Measurements from ENCODE around the gene IGF2BP3.

Gene IGF2BP3

DNA sequence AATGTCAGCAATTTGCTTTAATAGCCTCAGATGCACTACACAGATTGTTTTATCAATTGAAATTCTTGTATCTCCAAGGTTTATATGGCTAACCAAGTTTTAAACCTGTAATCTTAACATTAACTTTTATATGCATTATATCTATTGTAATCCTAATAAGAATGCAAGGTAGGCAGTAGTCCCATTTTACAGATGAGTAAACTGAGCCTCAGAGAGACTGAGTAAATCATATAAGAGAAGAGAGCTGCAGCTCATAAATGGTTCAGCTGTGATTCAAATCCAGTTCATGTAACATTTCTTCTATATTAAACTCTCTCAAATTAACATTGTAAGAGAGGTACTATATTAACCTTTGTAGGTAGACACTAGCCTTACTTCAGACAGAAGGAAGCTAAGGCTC lies 127.2 kb downstream of the IGF2BP3 start:
- TF ChIP-seq, protein P1, sequence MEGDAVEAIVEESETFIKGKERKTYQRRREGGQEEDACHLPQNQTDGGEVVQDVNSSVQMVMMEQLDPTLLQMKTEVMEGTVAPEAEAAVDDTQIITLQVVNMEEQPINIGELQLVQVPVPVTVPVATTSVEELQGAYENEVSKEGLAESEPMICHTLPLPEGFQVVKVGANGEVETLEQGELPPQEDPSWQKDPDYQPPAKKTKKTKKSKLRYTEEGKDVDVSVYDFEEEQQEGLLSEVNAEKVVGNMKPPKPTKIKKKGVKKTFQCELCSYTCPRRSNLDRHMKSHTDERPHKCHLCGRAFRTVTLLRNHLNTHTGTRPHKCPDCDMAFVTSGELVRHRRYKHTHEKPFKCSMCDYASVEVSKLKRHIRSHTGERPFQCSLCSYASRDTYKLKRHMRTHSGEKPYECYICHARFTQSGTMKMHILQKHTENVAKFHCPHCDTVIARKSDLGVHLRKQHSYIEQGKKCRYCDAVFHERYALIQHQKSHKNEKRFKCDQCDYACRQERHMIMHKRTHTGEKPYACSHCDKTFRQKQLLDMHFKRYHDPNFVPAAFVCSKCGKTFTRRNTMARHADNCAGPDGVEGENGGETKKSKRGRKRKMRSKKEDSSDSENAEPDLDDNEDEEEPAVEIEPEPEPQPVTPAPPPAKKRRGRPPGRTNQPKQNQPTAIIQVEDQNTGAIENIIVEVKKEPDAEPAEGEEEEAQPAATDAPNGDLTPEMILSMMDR (conservative IDR thresholded peaks at IDR 0.05; ENCODE audit: low read depth, low read length), result no peak
- H3K4me3 ChIP-seq (ENCODE audit: low read depth, low read length), result no peak overlapping the region
- no peak for DNase-seq (ENCODE audit: low read depth)

DNA sequence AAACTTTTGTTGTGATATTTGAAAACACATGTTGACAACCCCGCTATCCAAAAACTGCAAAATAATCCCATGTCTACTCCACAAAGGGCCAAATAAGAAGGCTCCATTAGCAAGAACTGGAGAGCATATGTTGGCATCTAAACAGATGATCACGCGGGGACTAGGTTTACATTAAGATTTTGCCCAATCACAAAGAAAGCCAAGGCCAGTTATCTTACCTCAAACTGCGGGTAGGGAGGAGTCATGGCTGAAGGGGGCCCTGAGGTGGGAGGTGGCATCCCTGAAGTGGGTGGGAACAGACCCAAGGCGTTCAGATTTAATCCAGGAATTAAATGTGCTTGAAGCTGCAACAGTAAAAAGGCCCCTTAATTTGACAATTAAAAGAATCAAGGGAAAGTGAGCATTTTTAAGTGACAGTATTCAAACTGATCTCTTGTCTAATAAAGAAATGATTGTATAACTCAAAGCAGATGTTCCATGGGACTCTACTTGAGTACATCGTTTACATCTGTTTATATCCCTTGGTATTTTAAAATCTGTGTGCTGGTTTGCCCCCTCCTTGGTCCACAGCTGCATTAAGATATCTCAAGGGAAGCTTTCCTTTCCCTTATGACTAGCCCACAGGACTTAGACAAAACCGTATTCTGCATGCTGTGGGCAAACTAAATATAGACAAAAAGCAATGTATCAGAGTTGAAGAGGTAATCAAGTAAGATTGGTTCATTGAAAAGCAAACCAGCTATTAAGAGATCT lies 128.3 kb downstream of the IGF2BP3 start:
- DNase-seq (ENCODE audit: low read depth), result no peak
- no peak overlapping the region for H3K4me3 ChIP-seq (ENCODE audit: low read depth, low read length)
- TF ChIP-seq, protein P1 (conservative IDR thresholded peaks at IDR 0.05; ENCODE audit: low read depth, low read length), result no peak

DNA sequence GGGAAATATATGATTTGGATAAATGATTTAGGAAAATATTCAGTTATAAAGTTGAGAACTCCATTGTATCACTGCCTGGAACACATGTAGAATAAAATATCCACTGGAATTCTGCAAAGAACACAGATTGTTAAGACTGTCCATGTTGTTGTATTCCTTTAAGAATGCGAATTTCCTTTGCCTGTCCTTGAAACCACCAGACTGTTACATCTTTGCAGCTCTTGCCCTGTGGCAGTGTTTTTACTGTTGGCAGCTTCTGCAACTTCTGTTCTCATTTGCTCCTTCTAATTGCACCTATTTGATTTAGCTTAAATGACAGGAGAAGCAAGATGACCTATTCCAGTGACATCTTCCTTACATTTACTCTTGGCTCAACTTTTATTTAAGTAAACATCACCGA lies 131.4 kb downstream of the IGF2BP3 start:
- no peak for DNase-seq (ENCODE audit: low read depth)
- TF ChIP-seq, protein P1 (conservative IDR thresholded peaks at IDR 0.05; ENCODE audit: low read depth, low read length), result no peak
- no peak overlapping the region for H3K4me3 ChIP-seq (ENCODE audit: low read depth, low read length)

DNA sequence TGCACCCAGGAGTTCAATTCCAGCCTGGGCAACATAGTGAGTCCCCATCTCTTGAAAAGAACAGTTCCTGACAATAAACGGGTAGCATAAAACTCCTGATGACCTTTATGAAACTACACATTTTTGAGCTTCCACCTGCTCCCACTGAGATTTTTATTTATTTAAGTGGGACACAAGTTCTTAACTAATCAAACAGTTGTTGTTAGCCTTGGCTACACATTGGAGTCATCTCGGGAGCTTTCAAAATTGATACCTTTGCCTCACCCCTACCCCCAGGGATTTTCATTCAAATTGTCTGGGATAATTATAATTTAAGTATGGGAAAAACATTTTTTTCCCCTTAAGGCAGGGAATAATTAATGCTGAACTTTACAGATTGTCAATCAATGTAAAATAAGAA lies 131.9 kb downstream of the IGF2BP3 start:
- TF ChIP-seq, protein P1 (conservative IDR thresholded peaks at IDR 0.05; ENCODE audit: low read depth, low read length), result no peak

DNA sequence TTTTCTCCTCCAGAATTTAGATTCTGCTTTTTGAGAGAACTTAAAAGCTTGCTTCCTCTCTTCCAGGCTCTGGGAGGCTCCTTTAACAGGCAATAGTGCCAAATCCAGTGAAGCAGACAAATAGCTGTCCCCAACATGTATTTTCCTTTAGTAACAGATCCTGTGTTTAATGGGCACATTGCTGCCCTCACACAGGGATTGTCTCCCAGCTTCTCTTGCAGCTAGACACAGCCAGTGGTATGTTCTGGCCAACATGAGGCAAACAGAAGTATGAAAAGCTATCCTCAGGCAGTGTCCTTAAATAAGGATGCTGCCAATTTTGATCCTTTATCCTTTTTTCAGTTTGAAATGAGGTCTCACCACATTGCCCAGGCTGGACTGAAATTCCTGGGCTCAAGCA lies 132.9 kb downstream of the IGF2BP3 start:
- TF ChIP-seq, protein P1 (conservative IDR thresholded peaks at IDR 0.05; ENCODE audit: low read depth, low read length), result no peak
- no peak overlapping the region for H3K4me3 ChIP-seq (ENCODE audit: low read depth, low read length)
- DNase-seq (ENCODE audit: low read depth), result no peak

More for the DNA sequence above, 131.9 kb downstream of the IGF2BP3 start:
- DNase-seq (ENCODE audit: low read depth), result no peak
- no peak overlapping the region for H3K4me3 ChIP-seq (ENCODE audit: low read depth, low read length)

DNA sequence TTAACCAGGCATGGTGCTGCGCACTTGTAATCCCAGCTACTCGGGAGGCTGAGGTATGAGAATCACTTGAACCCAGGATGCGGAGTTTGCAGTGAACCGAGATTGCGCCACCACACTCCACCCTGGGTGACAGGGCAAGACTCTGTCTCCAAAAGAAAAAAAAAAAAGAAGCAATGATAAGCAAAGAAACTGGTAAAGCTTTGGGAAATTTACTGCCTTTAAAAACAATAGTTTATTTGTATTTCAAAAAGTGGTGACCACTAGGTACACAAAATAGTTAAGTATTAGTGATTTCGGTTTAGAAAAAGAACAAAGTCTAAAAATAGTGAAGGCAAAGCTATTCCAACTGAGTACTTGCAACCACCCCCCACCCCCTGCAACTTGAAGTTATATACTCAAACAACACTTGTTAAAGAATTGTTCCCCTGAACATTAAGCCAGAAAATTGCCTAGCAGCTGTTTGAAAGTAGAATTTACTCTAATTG lies 133.4 kb downstream of the IGF2BP3 start:
- H3K4me3 ChIP-seq (ENCODE audit: low read depth, low read length), result no peak overlapping the region
- no peak for DNase-seq (ENCODE audit: low read depth)
- TF ChIP-seq, protein P1 (conservative IDR thresholded peaks at IDR 0.05; ENCODE audit: low read depth, low read length), result no peak

DNA sequence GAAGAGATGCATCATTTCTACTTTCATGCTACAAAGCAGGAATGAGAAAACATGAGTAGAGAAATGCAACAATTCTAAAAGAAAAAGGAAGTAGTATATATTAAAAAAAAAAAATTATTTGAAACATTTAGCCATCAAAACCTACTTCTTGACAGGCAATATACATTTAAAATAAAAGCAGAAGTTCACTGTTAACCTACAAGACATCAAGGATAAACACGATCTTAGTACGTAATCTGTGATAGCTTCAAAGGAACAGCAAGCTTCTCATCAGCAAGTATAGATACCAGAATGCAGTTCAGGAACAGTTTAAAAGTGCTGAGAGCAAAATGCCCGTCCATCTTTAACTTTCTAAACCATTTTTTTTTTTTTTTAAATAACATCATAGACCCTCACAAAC lies 134.2 kb downstream of the IGF2BP3 start:
- no peak for DNase-seq (ENCODE audit: low read depth)
- TF ChIP-seq, protein P1 (conservative IDR thresholded peaks at IDR 0.05; ENCODE audit: low read depth, low read length), result no peak
- no peak overlapping the region for H3K4me3 ChIP-seq (ENCODE audit: low read depth, low read length)
